Endothelial cell of umbilical vein (primary cell): ENCODE data around the gene C19orf67. TPM values are rescaled to one million over a fixed set of nuclear protein-coding genes. Genes with fewer than 3 reads are reported as not detected.

Experiments
- BruUV-seq: library from RNA; stranded (reverse); fragments of 400-500 nt; replicated peaks from 2 replicates; lab custom pipeline; 2021; lab: Mats Ljungman, UMichigan
- CTCF ChIA-PET: fragments of 300-600, 350-600 bp; sonication (Branson Sonifier 250); formaldehyde crosslinking; loops from one replicate; lab custom pipeline; 2021; ENCODE audit warnings: antibody characterized with exemption, inconsistent platforms; lab: Charles Lee
- POLR2A ChIA-PET: fragments of 300-600, 350-600 bp; sonication (Branson Sonifier 250); formaldehyde crosslinking; loops from one replicate; lab custom pipeline; 2021; ENCODE audit warnings: antibody characterized with exemption, inconsistent platforms; lab: Charles Lee
- DNase-seq: peaks from one replicate; pipeline ENCODE4 v3.0.0-alpha.2; 2011; ENCODE audit warnings: low read depth, low spot score
- FAIRE-seq: peaks from 2 replicates; lab custom pipeline; 2011; peaks lifted over from hg19 to GRCh38; lab: Jason Lieb, UNC
- H2AFZ ChIP-seq: 2 replicates; pipeline ENCODE4 v1.6.0; 2012; ENCODE audit warnings: low read depth, low read length, control low read depth, inconsistent platforms
- H3K27ac ChIP-seq: 2 replicates; pipeline ENCODE4 v1.5.1; 2011; ENCODE audit warnings: low read depth, mild to moderate bottlenecking, control low read depth, low read length, moderate library complexity; ENCODE audit not compliant: insufficient read depth
- H3K27me3 ChIP-seq, 2 experiments: 2 replicates each; pipeline versions ENCODE4 v1.6.0 to v1.6.1; 2011; ENCODE audit warnings: low read length in 2 of 2, mixed read lengths in 1 of 2; ENCODE audit not compliant: control insufficient read depth in 2 of 2, insufficient read depth in 2 of 2
- H3K36me3 ChIP-seq, 2 experiments: 2 replicates in 1 of 2; 3 replicates in 1 of 2; pipeline ENCODE4 v1.5.1; 2011; ENCODE audit warnings: low read length in 2 of 2, mild to moderate bottlenecking in 1 of 2, moderate library complexity in 1 of 2; ENCODE audit not compliant: control insufficient read depth in 2 of 2, insufficient read depth in 2 of 2; ENCODE audit errors: extremely low read depth in 1 of 2
- H3K4me1 ChIP-seq: 3 replicates; pipeline ENCODE4 v1.5.1; 2011; ENCODE audit warnings: mild to moderate bottlenecking, low read length; ENCODE audit not compliant: control insufficient read depth, insufficient read depth; ENCODE audit errors: extremely low read depth
- H3K4me2 ChIP-seq: 2 replicates; pipeline ENCODE4 v1.6.1; 2011; ENCODE audit warnings: low read length, control low read depth, mixed read lengths; ENCODE audit not compliant: insufficient read depth
- H3K4me3 ChIP-seq, 3 experiments: fragments of 200-600 bp in 1 of 3; sonication (generic), shearing (Covaris generic) in 1 of 3; replicated peaks in 1 of 3; 2 replicates each; pipeline ENCODE4 v1.5.1; 2011 to 2016; ENCODE audit warnings: control low read depth in 3 of 3, low read length in 3 of 3, mild to moderate bottlenecking in 2 of 3, inconsistent platforms in 1 of 3, low read depth in 1 of 3, moderate library complexity in 1 of 3; ENCODE audit not compliant: insufficient read depth in 1 of 3
- H3K79me2 ChIP-seq: 2 replicates; pipeline ENCODE4 v1.6.0; 2012; ENCODE audit warnings: low read length, inconsistent platforms; ENCODE audit not compliant: control insufficient read depth, insufficient read depth
- H3K9ac ChIP-seq: replicated peaks from 2 replicates; pipeline ENCODE3; 2011; ENCODE audit warnings: low read length, control low read depth; ENCODE audit not compliant: insufficient read depth; ENCODE audit errors: extremely low read depth
- H3K9me1 ChIP-seq: replicated peaks from 3 replicates; pipeline ENCODE4 v1.6.0; 2011; ENCODE audit warnings: mild to moderate bottlenecking, low read length; ENCODE audit not compliant: control insufficient read depth, insufficient read depth; ENCODE audit errors: extremely low read depth
- H3K9me3 ChIP-seq: replicated peaks from 2 replicates; pipeline ENCODE4 v1.5.1; 2012; ENCODE audit warnings: low read length, inconsistent platforms; ENCODE audit not compliant: control insufficient read depth, insufficient read depth
- H4K20me1 ChIP-seq: replicated peaks from 2 replicates; pipeline ENCODE3; 2011; ENCODE audit warnings: mild to moderate bottlenecking, low read length; ENCODE audit not compliant: control insufficient read depth, insufficient read depth; ENCODE audit errors: extremely low read depth
- EZH2 ChIP-seq: IDR thresholded peaks from 2 replicates; pipeline ENCODE4 v1.6.1; 2012; ENCODE audit warnings: borderline replicate concordance, low read depth, mild to moderate bottlenecking, moderate library complexity, low read length, inconsistent platforms; ENCODE audit not compliant: severe bottlenecking
- GATA2 ChIP-seq: IDR thresholded peaks from 2 replicates; pipeline ENCODE4 v1.7.0; 2011; ENCODE audit warnings: low read depth, mild to moderate bottlenecking, moderate library complexity, mixed read lengths, low read length; ENCODE audit not compliant: insufficient read length, insufficient read depth
- JUN ChIP-seq: IDR thresholded peaks from 2 replicates; pipeline ENCODE4 v1.6.1; 2011; ENCODE audit warnings: borderline replicate concordance, low read depth; ENCODE audit not compliant: insufficient read length, insufficient read depth
- MAX ChIP-seq: IDR thresholded peaks from 2 replicates; pipeline ENCODE4 v1.6.1; 2011; ENCODE audit not compliant: insufficient read depth, insufficient read length
- MYC ChIP-seq: IDR thresholded peaks from one replicate; pipeline ENCODE4 v1.6.1; 2011; ENCODE audit warnings: mild to moderate bottlenecking, low read depth, low read length
- POLR2A ChIP-seq: IDR thresholded peaks from 2 replicates; pipeline ENCODE4 v1.6.1; 2012; ENCODE audit warnings: low read depth, mild to moderate bottlenecking, control low read depth, low read length
- POLR2AphosphoS5 ChIP-seq: IDR thresholded peaks from 2 replicates; pipeline ENCODE4 v1.6.1; 2012; ENCODE audit warnings: low read depth, mild to moderate bottlenecking, control low read depth, low read length, moderate library complexity; ENCODE audit not compliant: insufficient read depth
- dilution Hi-C: fragments of 300-500 bp; cut with MboI; formaldehyde crosslinking; loops from one replicate; pipeline ENCODE4 v1.15.0; 2019; ENCODE audit warnings: low sequenced_read_pairs; ENCODE audit not compliant: extremely low pct_ligation_motif_present
- intact Hi-C: fragments of 100-400 bp; cut with micrococcal nuclease; formaldehyde crosslinking; loops from one replicate; pipeline ENCODE4 v1.10.0; 2022
- polyA plus RNA-seq, 4 experiments: library from polyadenylated mRNA; depleted of rRNA in 3 of 4; stranded (reverse) in 3 of 4; unstranded in 1 of 4; fragments of >200 nt; gene quantifications; 2 replicates each; pipeline versions ENCODE4 v1.2.1 to v1.2.3, GENCODE V29; 2011 to 2012; ENCODE audit warnings: missing spikeins in 1 of 4
- total RNA-seq: library from RNA; stranded (reverse); gene quantifications from 2 replicates; pipeline ENCODE4 v1.2.3, GENCODE V29; 2021
- TF ChIP-seq, protein P1 (sequence below), 2 donors: IDR thresholded peaks; 1 replicate in 1 of 2; 2 replicates in 1 of 2; pipeline ENCODE4 v1.5.1; 2011; ENCODE audit warnings: low read length in 2 of 2, mild to moderate bottlenecking in 2 of 2, moderate library complexity in 2 of 2, control low read depth in 1 of 2, inconsistent platforms in 1 of 2, low read depth in 1 of 2; ENCODE audit not compliant: insufficient read depth in 1 of 2; ENCODE audit errors: extremely low read depth in 1 of 2

The C19orf67 gene
- total and polyA plus RNA-seq, 2 donors (not counting 3 experiments of a cell fraction or from before 2014, with no cell fraction given) = 0.55 TPM; not detected in 1

GRCh38 chr19:14091813-14092462, 6.4 kb upstream of the C19orf67 start:
- dilution Hi-C loops (no loop called here), intact Hi-C loops (loop anchor here (1.0 to 2.0 kb wide), 2 partner anchors 25 to 44 kb away; partner anchors contain the start of genes ASF1B and PRKACA)
- DNase-seq = no peak
- H2AFZ ChIP-seq = no peak overlapping the region
- H3K27me3 ChIP-seq = no peaks in the 10 kb centered on the region
- no peak for TF ChIP-seq EZH2
- no peak for TF ChIP-seq GATA2
- no peak for TF ChIP-seq MYC
- TF ChIP-seq POLR2AphosphoS5 = no peak
- TF ChIP-seq POLR2A = no peak
- TF ChIP-seq, protein P1, sequence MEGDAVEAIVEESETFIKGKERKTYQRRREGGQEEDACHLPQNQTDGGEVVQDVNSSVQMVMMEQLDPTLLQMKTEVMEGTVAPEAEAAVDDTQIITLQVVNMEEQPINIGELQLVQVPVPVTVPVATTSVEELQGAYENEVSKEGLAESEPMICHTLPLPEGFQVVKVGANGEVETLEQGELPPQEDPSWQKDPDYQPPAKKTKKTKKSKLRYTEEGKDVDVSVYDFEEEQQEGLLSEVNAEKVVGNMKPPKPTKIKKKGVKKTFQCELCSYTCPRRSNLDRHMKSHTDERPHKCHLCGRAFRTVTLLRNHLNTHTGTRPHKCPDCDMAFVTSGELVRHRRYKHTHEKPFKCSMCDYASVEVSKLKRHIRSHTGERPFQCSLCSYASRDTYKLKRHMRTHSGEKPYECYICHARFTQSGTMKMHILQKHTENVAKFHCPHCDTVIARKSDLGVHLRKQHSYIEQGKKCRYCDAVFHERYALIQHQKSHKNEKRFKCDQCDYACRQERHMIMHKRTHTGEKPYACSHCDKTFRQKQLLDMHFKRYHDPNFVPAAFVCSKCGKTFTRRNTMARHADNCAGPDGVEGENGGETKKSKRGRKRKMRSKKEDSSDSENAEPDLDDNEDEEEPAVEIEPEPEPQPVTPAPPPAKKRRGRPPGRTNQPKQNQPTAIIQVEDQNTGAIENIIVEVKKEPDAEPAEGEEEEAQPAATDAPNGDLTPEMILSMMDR (IDR thresholded peaks at IDR 0.05; ENCODE audit: extremely low read depth in 1 of 2, insufficient read depth in 1 of 2, low read depth in 1 of 2, low read length in 2 of 2) = no peak
- no peak for TF ChIP-seq JUN
- TF ChIP-seq MAX = no peak
- H3K36me3 ChIP-seq = peaks cover 0 to 11% of the 10 kb centered on the region in 2 experiments
- no peaks in the 10 kb centered on the region for H3K79me2 ChIP-seq
- H3K9ac ChIP-seq = no peak overlapping the region
- peak overlapping the region; percentile 52 to 94 (median 86) for H3K4me3 ChIP-seq
- CTCF ChIA-PET = interaction anchor here (0.7 to 1.3 kb wide), 2 partner anchors 20 to 321 kb away, joined by 4 to 5 read pairs; partner anchors contain the start of gene MISP3
- TSS peak; percentile 73 for BruUV-seq
- FAIRE-seq = no peak
- H3K4me2 ChIP-seq = peak overlapping the region; percentile 94
- POLR2A ChIA-PET = no interaction called here
- peaks cover 3% of the 10 kb centered on the region for H3K9me3 ChIP-seq
- peaks cover 9% of the 10 kb centered on the region for H3K4me1 ChIP-seq
- H3K9me1 ChIP-seq = no peaks in the 10 kb centered on the region
- H4K20me1 ChIP-seq = no peaks in the 10 kb centered on the region
- no peak overlapping the region for H3K27ac ChIP-seq
